Endothelial cell of umbilical vein (primary cell): Measurements from ENCODE around the gene CRTC1. TPM values are rescaled to one million over a fixed set of nuclear protein-coding genes. Genes with fewer than 3 reads are reported as not detected.

Experiments
- BruUV-seq: library from RNA; stranded (reverse); fragments of 400-500 nt; replicated peaks from 2 replicates; lab custom pipeline; 2021; lab: Mats Ljungman, UMichigan
- CTCF ChIA-PET: fragments of 300-600, 350-600 bp; sonication (Branson Sonifier 250); formaldehyde crosslinking; loops from one replicate; lab custom pipeline; 2021; ENCODE audit warnings: antibody characterized with exemption, inconsistent platforms; lab: Charles Lee
- POLR2A ChIA-PET: fragments of 300-600, 350-600 bp; sonication (Branson Sonifier 250); formaldehyde crosslinking; loops from one replicate; lab custom pipeline; 2021; ENCODE audit warnings: antibody characterized with exemption, inconsistent platforms; lab: Charles Lee
- DNase-seq: peaks from one replicate; pipeline ENCODE4 v3.0.0-alpha.2; 2011; ENCODE audit warnings: low read depth, low spot score
- FAIRE-seq: peaks from 2 replicates; lab custom pipeline; 2011; peaks lifted over from hg19 to GRCh38; lab: Jason Lieb, UNC
- H2AFZ ChIP-seq: 2 replicates; pipeline ENCODE4 v1.6.0; 2012; ENCODE audit warnings: low read depth, low read length, control low read depth, inconsistent platforms
- H3K27ac ChIP-seq: 2 replicates; pipeline ENCODE4 v1.5.1; 2011; ENCODE audit warnings: low read depth, mild to moderate bottlenecking, control low read depth, low read length, moderate library complexity; ENCODE audit not compliant: insufficient read depth
- H3K27me3 ChIP-seq, 2 experiments: 2 replicates each; pipeline versions ENCODE4 v1.6.0 to v1.6.1; 2011; ENCODE audit warnings: low read length in 2 of 2, mixed read lengths in 1 of 2; ENCODE audit not compliant: control insufficient read depth in 2 of 2, insufficient read depth in 2 of 2
- H3K36me3 ChIP-seq, 2 experiments: 2 replicates in 1 of 2; 3 replicates in 1 of 2; pipeline ENCODE4 v1.5.1; 2011; ENCODE audit warnings: low read length in 2 of 2, mild to moderate bottlenecking in 1 of 2, moderate library complexity in 1 of 2; ENCODE audit not compliant: control insufficient read depth in 2 of 2, insufficient read depth in 2 of 2; ENCODE audit errors: extremely low read depth in 1 of 2
- H3K4me1 ChIP-seq: 3 replicates; pipeline ENCODE4 v1.5.1; 2011; ENCODE audit warnings: mild to moderate bottlenecking, low read length; ENCODE audit not compliant: control insufficient read depth, insufficient read depth; ENCODE audit errors: extremely low read depth
- H3K4me2 ChIP-seq: 2 replicates; pipeline ENCODE4 v1.6.1; 2011; ENCODE audit warnings: low read length, control low read depth, mixed read lengths; ENCODE audit not compliant: insufficient read depth
- H3K4me3 ChIP-seq, 3 experiments: fragments of 200-600 bp in 1 of 3; sonication (generic), shearing (Covaris generic) in 1 of 3; replicated peaks in 1 of 3; 2 replicates each; pipeline ENCODE4 v1.5.1; 2011 to 2016; ENCODE audit warnings: control low read depth in 3 of 3, low read length in 3 of 3, mild to moderate bottlenecking in 2 of 3, inconsistent platforms in 1 of 3, low read depth in 1 of 3, moderate library complexity in 1 of 3; ENCODE audit not compliant: insufficient read depth in 1 of 3
- H3K79me2 ChIP-seq: 2 replicates; pipeline ENCODE4 v1.6.0; 2012; ENCODE audit warnings: low read length, inconsistent platforms; ENCODE audit not compliant: control insufficient read depth, insufficient read depth
- H3K9ac ChIP-seq: replicated peaks from 2 replicates; pipeline ENCODE3; 2011; ENCODE audit warnings: low read length, control low read depth; ENCODE audit not compliant: insufficient read depth; ENCODE audit errors: extremely low read depth
- H3K9me1 ChIP-seq: replicated peaks from 3 replicates; pipeline ENCODE4 v1.6.0; 2011; ENCODE audit warnings: mild to moderate bottlenecking, low read length; ENCODE audit not compliant: control insufficient read depth, insufficient read depth; ENCODE audit errors: extremely low read depth
- H3K9me3 ChIP-seq: replicated peaks from 2 replicates; pipeline ENCODE4 v1.5.1; 2012; ENCODE audit warnings: low read length, inconsistent platforms; ENCODE audit not compliant: control insufficient read depth, insufficient read depth
- H4K20me1 ChIP-seq: replicated peaks from 2 replicates; pipeline ENCODE3; 2011; ENCODE audit warnings: mild to moderate bottlenecking, low read length; ENCODE audit not compliant: control insufficient read depth, insufficient read depth; ENCODE audit errors: extremely low read depth
- CTCF ChIP-seq, 2 donors: IDR thresholded peaks; 1 replicate in 1 of 2; 2 replicates in 1 of 2; pipeline ENCODE4 v1.5.1; 2011; ENCODE audit warnings: low read length in 2 of 2, mild to moderate bottlenecking in 2 of 2, moderate library complexity in 2 of 2, control low read depth in 1 of 2, inconsistent platforms in 1 of 2, low read depth in 1 of 2; ENCODE audit not compliant: insufficient read depth in 1 of 2; ENCODE audit errors: extremely low read depth in 1 of 2
- EZH2 ChIP-seq: IDR thresholded peaks from 2 replicates; pipeline ENCODE4 v1.6.1; 2012; ENCODE audit warnings: borderline replicate concordance, low read depth, mild to moderate bottlenecking, moderate library complexity, low read length, inconsistent platforms; ENCODE audit not compliant: severe bottlenecking
- GATA2 ChIP-seq: IDR thresholded peaks from 2 replicates; pipeline ENCODE4 v1.7.0; 2011; ENCODE audit warnings: low read depth, mild to moderate bottlenecking, moderate library complexity, mixed read lengths, low read length; ENCODE audit not compliant: insufficient read length, insufficient read depth
- JUN ChIP-seq: IDR thresholded peaks from 2 replicates; pipeline ENCODE4 v1.6.1; 2011; ENCODE audit warnings: borderline replicate concordance, low read depth; ENCODE audit not compliant: insufficient read length, insufficient read depth
- MAX ChIP-seq: IDR thresholded peaks from 2 replicates; pipeline ENCODE4 v1.6.1; 2011; ENCODE audit not compliant: insufficient read depth, insufficient read length
- MYC ChIP-seq: IDR thresholded peaks from one replicate; pipeline ENCODE4 v1.6.1; 2011; ENCODE audit warnings: mild to moderate bottlenecking, low read depth, low read length
- POLR2A ChIP-seq: IDR thresholded peaks from 2 replicates; pipeline ENCODE4 v1.6.1; 2012; ENCODE audit warnings: low read depth, mild to moderate bottlenecking, control low read depth, low read length
- POLR2AphosphoS5 ChIP-seq: IDR thresholded peaks from 2 replicates; pipeline ENCODE4 v1.6.1; 2012; ENCODE audit warnings: low read depth, mild to moderate bottlenecking, control low read depth, low read length, moderate library complexity; ENCODE audit not compliant: insufficient read depth
- dilution Hi-C: fragments of 300-500 bp; cut with MboI; formaldehyde crosslinking; loops from one replicate; pipeline ENCODE4 v1.15.0; 2019; ENCODE audit warnings: low sequenced_read_pairs; ENCODE audit not compliant: extremely low pct_ligation_motif_present
- intact Hi-C: fragments of 100-400 bp; cut with micrococcal nuclease; formaldehyde crosslinking; loops from one replicate; pipeline ENCODE4 v1.10.0; 2022
- polyA plus RNA-seq, 4 experiments: library from polyadenylated mRNA; depleted of rRNA in 3 of 4; stranded (reverse) in 3 of 4; unstranded in 1 of 4; fragments of >200 nt; gene quantifications; 2 replicates each; pipeline versions ENCODE4 v1.2.1 to v1.2.3, GENCODE V29; 2011 to 2012; ENCODE audit warnings: missing spikeins in 1 of 4
- total RNA-seq: library from RNA; stranded (reverse); gene quantifications from 2 replicates; pipeline ENCODE4 v1.2.3, GENCODE V29; 2021

CRTC1 gene
- total and polyA plus RNA-seq, 2 donors (not counting 3 experiments of a cell fraction or from before 2014, with no cell fraction given) = 4.2 to 11.4 TPM

GRCh38 chr19:18763674-18764590 lies 80.5 kb downstream of the CRTC1 start:
- intact Hi-C loops (no loop called here), dilution Hi-C loops (no loop called here)
- no peaks in the 10 kb centered on the region for H3K36me3 ChIP-seq
- CTCF ChIA-PET = interaction anchor here (1.1 to 1.7 kb wide), 4 partner anchors 9 to 92 kb away, joined by 4 to 8 read pairs (median 4); no protein-coding TSS in a partner anchor
- H3K4me1 ChIP-seq = no peaks in the 10 kb centered on the region
- no peaks in the 10 kb centered on the region for H3K27me3 ChIP-seq
- POLR2A ChIA-PET = no interaction called here
- H3K27ac ChIP-seq = no peak overlapping the region
- no peak overlapping the region for H3K4me2 ChIP-seq
- no peaks in the 10 kb centered on the region for H3K9me3 ChIP-seq
- H3K79me2 ChIP-seq = no peaks in the 10 kb centered on the region
- BruUV-seq = no TSS peak
- DNase-seq (no peak), FAIRE-seq (no peak)
- H3K9ac ChIP-seq = no peak overlapping the region
- H3K9me1 ChIP-seq = no peaks in the 10 kb centered on the region
- no peak for TF ChIP-seq POLR2AphosphoS5
- no peak for TF ChIP-seq MYC
- no peak for TF ChIP-seq EZH2
- H2AFZ ChIP-seq = no peak overlapping the region
- no peaks in the 10 kb centered on the region for H4K20me1 ChIP-seq
- no peak overlapping the region for H3K4me3 ChIP-seq

- POLR2A ChIA-PET = no interaction called here
- no peak for TF ChIP-seq MAX
- no peak for TF ChIP-seq JUN
- TF ChIP-seq POLR2AphosphoS5 = no peak
- TF ChIP-seq POLR2A = no peak
- no peak for TF ChIP-seq CTCF (IDR thresholded peaks at IDR 0.05; ENCODE audit: extremely low read depth in 1 of 2, insufficient read depth in 1 of 2, low read depth in 1 of 2, low read length in 2 of 2)
- TF ChIP-seq EZH2 = no peak
- TF ChIP-seq GATA2 = no peak
- Histone ChIP-seq H3K9me1 (no peaks in the 10 kb centered on the region), H3K36me3 (no peaks in the 10 kb centered on the region), H3K4me3 (no peak overlapping the region), H3K27me3 (no peaks in the 10 kb centered on the region), H4K20me1 (no peaks in the 10 kb centered on the region), H3K9me3 (no peaks in the 10 kb centered on the region), H3K9ac (no peak overlapping the region), H3K4me1 (no peaks in the 10 kb centered on the region), H2AFZ (no peak overlapping the region), H3K27ac (no peak overlapping the region), H3K4me2 (no peak overlapping the region), H3K79me2 (no peaks in the 10 kb centered on the region)
- intact Hi-C loops (no loop called here), dilution Hi-C loops (no loop called here)
- no peak for FAIRE-seq
- no peak for DNase-seq
- BruUV-seq = no TSS peak
- CTCF ChIA-PET = interaction anchor here (1.1 to 1.4 kb wide), 4 partner anchors 10 to 170 kb away, joined by 3 to 5 read pairs (median 4); no protein-coding TSS in a partner anchor
These were observed 81.1 kb downstream of the CRTC1 start for GRCh38 chr19:18764591-18765051.
